GM18499 (cell line): ENCODE results near the gene HHATL.

Source experiments
- ATAC-seq: cut with Tn5 transposase; IDR thresholded peaks from one replicate; pipeline ENCODE4 v1.9.1; 2021; ENCODE audit warnings: moderate number of reproducible peaks; ENCODE audit not compliant: insufficient read depth, unreplicated experiment

The HHATL gene

GRCh38 chr3:42700366-42701288, 2.0 kb downstream of the HHATL start:
- ATAC-seq: no peak

- ATAC-seq: no peak
Observed at GRCh38 chr3:42699511-42699971, 3.1 kb downstream of the HHATL start.

GRCh38 chr3:42698911-42699230, 3.7 kb downstream of the HHATL start:
- no peak for ATAC-seq

GRCh38 chr3:42698216-42698910, 4.2 kb downstream of the HHATL start:
- ATAC-seq: no peak

- no peak for ATAC-seq
Observed at GRCh38 chr3:42697289-42698051, 5.1 kb downstream of the HHATL start.

GRCh38 chr3:42696356-42697288, 6.0 kb downstream of the HHATL start:
- ATAC-seq: no peak

- no peak for ATAC-seq
Observed at GRCh38 chr3:42694366-42694765, 8.2 kb downstream of the HHATL start.

- ATAC-seq: no peak
Observed at GRCh38 chr3:42693530-42693930, 9.1 kb downstream of the HHATL start.

GRCh38 chr3:42692667-42693529, 9.7 kb downstream of the HHATL start:
- no peak for ATAC-seq

- no peak for ATAC-seq
Observed at GRCh38 chr3:42691816-42692666, 10.6 kb downstream of the HHATL start.

- ATAC-seq: no peak
Observed at GRCh38 chr3:42690766-42691680, 11.6 kb downstream of the HHATL start.

GRCh38 chr3:42690191-42690590, 12.4 kb downstream of the HHATL start:
- no peak for ATAC-seq

- ATAC-seq: no peak
Observed at GRCh38 chr3:42689421-42690014, 13.1 kb downstream of the HHATL start.

- no peak for ATAC-seq
Observed at GRCh38 chr3:42688487-42689420, 13.8 kb downstream of the HHATL start.

- no peak for ATAC-seq
Observed at GRCh38 chr3:42688016-42688415, 14.6 kb downstream of the HHATL start.
